Measurements from ENCODE around the gene MAN2B2. TPM values are rescaled to one million over a fixed set of nuclear protein-coding genes. Genes with fewer than 3 reads are reported as not detected.

MAN2B2 gene
- total and polyA plus RNA-seq, 2 of the 4 experiments (the other 2 are of a cell fraction): 13.4 to 34.1 TPM

DNA sequence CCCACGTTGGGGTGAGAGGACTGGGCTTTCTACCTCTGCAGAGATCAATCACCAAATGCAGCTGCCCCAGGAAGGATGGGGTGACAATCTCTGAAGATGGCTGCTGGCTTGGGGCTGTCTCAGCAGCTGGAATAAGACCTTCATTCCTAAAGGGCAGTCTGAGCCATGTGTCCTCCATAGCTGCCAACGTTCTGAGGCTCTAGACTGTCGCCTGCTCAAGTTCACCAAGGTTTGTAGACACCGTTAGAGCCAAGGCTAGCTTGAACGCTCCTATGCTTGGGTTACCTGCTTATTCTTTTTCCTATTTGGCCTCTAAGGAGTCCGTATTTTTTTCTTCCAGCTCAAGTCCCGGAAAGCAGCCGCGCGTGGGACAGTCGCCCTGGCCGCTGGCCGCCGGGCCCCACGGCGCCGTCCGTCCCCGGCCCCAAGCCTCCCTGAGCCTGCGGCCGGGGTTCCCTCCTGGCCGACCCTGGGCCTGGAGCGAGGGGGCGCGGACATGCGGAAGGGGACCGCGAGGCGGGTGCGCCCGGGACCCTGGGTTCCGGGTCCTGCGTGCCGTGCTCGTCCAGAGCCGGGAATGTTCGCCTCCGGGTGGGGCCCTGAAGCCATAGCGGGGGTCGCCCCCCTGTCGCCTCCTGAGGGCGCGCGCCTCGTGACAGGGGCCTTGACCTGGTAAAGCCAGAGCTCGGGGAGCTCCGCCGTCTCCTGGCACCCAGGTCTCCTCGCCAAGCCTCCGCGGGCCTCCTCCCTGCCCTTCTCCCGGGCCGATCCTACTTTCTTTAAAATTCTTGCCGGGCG, 88.8 kb downstream of the MAN2B2 start:
- H3K4me2 ChIP-seq (ENCODE audit: low read depth, low read length): no peak overlapping the region; the same call in 1 of the 2 replicates
- H4K5ac ChIP-seq (ENCODE audit: low read depth, low read length): no peak overlapping the region
- H3K9me1 ChIP-seq (ENCODE audit: insufficient read depth, low read length): peaks cover 11% of the 10 kb centered on the region
- in situ Hi-C loops (cut with MboI; ENCODE audit: low sequenced_read_pairs) (no loop called here), dilution Hi-C loops (cut with HindIII; ENCODE audit: low sequenced_read_pairs, unreplicated experiment) (no loop called here), intact Hi-C loops (cut with micrococcal nuclease) (no loop called here)
- H3K79me1 ChIP-seq (ENCODE audit: low read depth in 1 of 2, low read length in 2 of 2): no peaks in the 10 kb centered on the region
- H3K27me3 ChIP-seq (ENCODE audit: control insufficient read depth, insufficient read depth, low read length): peaks cover 22% of the 10 kb centered on the region
- CTCF ChIA-PET: no interaction called here
- no peak overlapping the region for H3K9ac ChIP-seq (ENCODE audit: low read depth, low read length)
- no peak overlapping the region for H2BK5ac ChIP-seq (ENCODE audit: low read depth, low read length, poor library complexity, severe bottlenecking)
- H2AFZ ChIP-seq (replicated peaks; ENCODE audit: low read length, poor library complexity): peak overlapping the region; percentile 39
- no peak overlapping the region for H3K23ac ChIP-seq (ENCODE audit: low read depth, low read length)
- H3K4ac ChIP-seq (ENCODE audit: low read depth, low read length): no peak overlapping the region
- H2BK15ac ChIP-seq (ENCODE audit: low read depth, low read length): no peak overlapping the region
- no peak overlapping the region for H4K8ac ChIP-seq (ENCODE audit: low read depth in 2 of 2, low read length in 2 of 2)
- H3K18ac ChIP-seq (ENCODE audit: low read depth, low read length): no peak overlapping the region
- no peak overlapping the region for H3K14ac ChIP-seq (replicated peaks; ENCODE audit: low read depth, low read length)
- no peak overlapping the region for H2BK120ac ChIP-seq (ENCODE audit: low read depth, low read length)
- no peak overlapping the region for H3K56ac ChIP-seq (ENCODE audit: extremely low read depth, insufficient read depth, low read length)
- H2AK5ac ChIP-seq (ENCODE audit: low read depth, low read length): no peak overlapping the region
- peak; percentile 31; the same call in 1 of the 2 replicates for ATAC-seq (ENCODE audit: low read depth)
- no peaks in the 10 kb centered on the region for H3K36me3 ChIP-seq (ENCODE audit: control insufficient read depth, insufficient read depth, low read length)
- BruUV-seq (replicated peaks): no TSS peak
- no peak for TF ChIP-seq NFE2L2 (IDR thresholded peaks at IDR 0.05; ENCODE audit: low read depth, low read length)
- TF ChIP-seq POLR2A (IDR thresholded peaks at IDR 0.05; ENCODE audit: low read depth, low read length): no peak
- TF ChIP-seq FOS (IDR thresholded peaks at IDR 0.05; ENCODE audit: low read depth, low read length): no peak
- TF ChIP-seq BHLHE40 (IDR thresholded peaks at IDR 0.05; ENCODE audit: low read depth, low read length): no peak
- TF ChIP-seq MAFK (IDR thresholded peaks at IDR 0.05; ENCODE audit: low read depth, low read length): no peak
- no peak for TF ChIP-seq RCOR1 (IDR thresholded peaks at IDR 0.05; ENCODE audit: insufficient replicate concordance, low read length)
- no peak for TF ChIP-seq RAD21 (IDR thresholded peaks at IDR 0.05; ENCODE audit: low read length)
- TF ChIP-seq CHD1 (IDR thresholded peaks at IDR 0.05; ENCODE audit: low read depth, low read length): no peak
- no peak for TF ChIP-seq SMC3 (IDR thresholded peaks at IDR 0.05; ENCODE audit: low read depth, low read length)
- no peak for TF ChIP-seq MAZ (IDR thresholded peaks at IDR 0.05; ENCODE audit: borderline replicate concordance, low read depth, low read length)
- TF ChIP-seq RFX5 (IDR thresholded peaks at IDR 0.05; ENCODE audit: low read depth, low read length): no peak
- no peak for TF ChIP-seq CEBPB (IDR thresholded peaks at IDR 0.05; ENCODE audit: low read depth, low read length)
- TF ChIP-seq, protein P1, sequence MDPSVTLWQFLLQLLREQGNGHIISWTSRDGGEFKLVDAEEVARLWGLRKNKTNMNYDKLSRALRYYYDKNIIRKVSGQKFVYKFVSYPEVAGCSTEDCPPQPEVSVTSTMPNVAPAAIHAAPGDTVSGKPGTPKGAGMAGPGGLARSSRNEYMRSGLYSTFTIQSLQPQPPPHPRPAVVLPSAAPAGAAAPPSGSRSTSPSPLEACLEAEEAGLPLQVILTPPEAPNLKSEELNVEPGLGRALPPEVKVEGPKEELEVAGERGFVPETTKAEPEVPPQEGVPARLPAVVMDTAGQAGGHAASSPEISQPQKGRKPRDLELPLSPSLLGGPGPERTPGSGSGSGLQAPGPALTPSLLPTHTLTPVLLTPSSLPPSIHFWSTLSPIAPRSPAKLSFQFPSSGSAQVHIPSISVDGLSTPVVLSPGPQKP (IDR thresholded peaks at IDR 0.05; ENCODE audit: borderline replicate concordance, low read depth, low read length): no peak
- TF ChIP-seq, protein P2, sequence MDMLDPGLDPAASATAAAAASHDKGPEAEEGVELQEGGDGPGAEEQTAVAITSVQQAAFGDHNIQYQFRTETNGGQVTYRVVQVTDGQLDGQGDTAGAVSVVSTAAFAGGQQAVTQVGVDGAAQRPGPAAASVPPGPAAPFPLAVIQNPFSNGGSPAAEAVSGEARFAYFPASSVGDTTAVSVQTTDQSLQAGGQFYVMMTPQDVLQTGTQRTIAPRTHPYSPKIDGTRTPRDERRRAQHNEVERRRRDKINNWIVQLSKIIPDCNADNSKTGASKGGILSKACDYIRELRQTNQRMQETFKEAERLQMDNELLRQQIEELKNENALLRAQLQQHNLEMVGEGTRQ (IDR thresholded peaks at IDR 0.05; ENCODE audit: low read depth, low read length): no peak
- no peak for TF ChIP-seq MXI1 (IDR thresholded peaks at IDR 0.05; ENCODE audit: borderline replicate concordance, low read depth, low read length)
- H3K4me3 ChIP-seq (ENCODE audit: insufficient read depth, low read depth, low read length): no peak overlapping the region
- H4K20me1 ChIP-seq (ENCODE audit: insufficient read depth, low read length): 0 out of 2 replicates have a peak, but pooled peaks cover 2% of the 10 kb centered on the region
- 13% methylated on average over 26 of the region's 55 CpGs; no CpG with 5 or more reads in 1 of the 2 experiments for WGBS, 2 experiments (ENCODE audit: extremely low coverage in 2 of 2, insufficient read length in 1 of 2)
- no peak overlapping the region for H4K91ac ChIP-seq (ENCODE audit: insufficient read depth, low read depth, low read length)
- DNase-seq: no peak
- H2BK20ac ChIP-seq (ENCODE audit: low read depth, low read length): no peak overlapping the region
- H3K9me3 ChIP-seq (ENCODE audit: control insufficient read depth, insufficient read depth, low read length): no peaks in the 10 kb centered on the region
- no peak overlapping the region for H2AK9ac ChIP-seq (replicated peaks; ENCODE audit: low read depth, low read length, poor library complexity)
- H3K4me1 ChIP-seq (ENCODE audit: control insufficient read depth, insufficient read depth, low read length): peaks cover 5% of the 10 kb centered on the region; the same call in 1 of the 2 replicates
- POLR2A ChIA-PET (ENCODE audit: unreplicated experiment): no interaction called here
- no peak overlapping the region for H3K27ac ChIP-seq (ENCODE audit: insufficient read depth, low read length)

All from IMR-90 (cell line).